Parathyroid adenoma (tissue), 2 donors: ENCODE data around the gene PCDH9.
"Not testable (repeated sequence)": the region's sequence is repeated elsewhere in the genome, so short reads cannot be mapped to it uniquely, and the experiment has no call there.

ENCODE experiments used
- H2AFZ ChIP-seq: fragments of 300-600 bp; sonication (generic); one replicate; pipeline ENCODE4 v1.7.0; 2017; ENCODE audit warnings: antibody characterized with exemption, mild to moderate bottlenecking
- H3K27ac ChIP-seq: fragments of 300-600 bp; sonication (generic); one replicate; pipeline ENCODE4 v1.7.0; 2017
- H3K27me3 ChIP-seq: fragments of 300-600 bp; sonication (generic); one replicate; pipeline ENCODE4 v1.7.0; 2017; ENCODE audit warnings: low read length; ENCODE audit not compliant: control insufficient read depth, insufficient read depth
- H3K36me3 ChIP-seq: fragments of 300-600 bp; sonication (generic); one replicate; pipeline ENCODE4 v1.7.0; 2017; ENCODE audit warnings: low read length; ENCODE audit not compliant: control insufficient read depth, insufficient read depth
- H3K4me1 ChIP-seq: fragments of 300-600 bp; sonication (generic); one replicate; pipeline ENCODE4 v1.7.0; 2017; ENCODE audit warnings: control low read depth
- H3K4me2 ChIP-seq: fragments of 300-600 bp; sonication (generic); one replicate; pipeline ENCODE4 v1.7.0; 2017; ENCODE audit warnings: low read length
- H3K4me3 ChIP-seq: fragments of 300-600 bp; sonication (generic); one replicate; pipeline ENCODE4 v1.7.0; 2017; ENCODE audit warnings: low read depth, low read length
- H3K79me2 ChIP-seq: fragments of 300-600 bp; sonication (generic); one replicate; pipeline ENCODE4 v1.7.0; 2017; ENCODE audit warnings: control low read depth
- H3K9ac ChIP-seq: fragments of 300-600 bp; sonication (generic); one replicate; pipeline ENCODE4 v1.7.0; 2017; ENCODE audit warnings: mild to moderate bottlenecking
- H3K9me3 ChIP-seq: fragments of 300-600 bp; sonication (generic); one replicate; pipeline ENCODE4 v1.7.0; 2017; ENCODE audit warnings: low read length; ENCODE audit not compliant: control insufficient read depth
- TF ChIP-seq, protein P1 (sequence below): fragments of 300-600 bp; sonication (generic); IDR thresholded peaks from one replicate; pipeline ENCODE4 v1.7.0; 2017; ENCODE audit warnings: antibody characterized with exemption, mild to moderate bottlenecking
- donor health status: primary hyperparathyroidism.

The PCDH9 gene

DNA sequence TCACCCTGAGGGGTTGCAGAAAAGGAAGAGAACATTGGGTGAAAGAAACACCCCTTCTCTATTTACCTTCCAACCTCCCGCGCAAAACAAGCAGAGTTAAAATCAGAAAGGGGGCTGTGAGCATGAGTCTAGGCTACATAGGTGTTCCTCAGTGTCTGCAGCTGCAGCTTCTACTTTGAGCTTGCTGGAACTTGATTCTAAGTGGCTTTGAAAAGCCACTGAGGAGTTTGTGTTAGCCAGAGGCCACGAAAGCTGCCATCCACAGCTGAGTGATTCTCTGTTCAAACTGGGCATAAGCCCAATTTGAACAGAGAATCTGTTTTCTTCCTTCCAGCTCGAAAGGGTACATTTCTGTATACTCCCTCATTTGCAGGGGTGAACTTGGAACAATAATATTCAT is 343.9 kb downstream of the PCDH9 start:
- Histone ChIP-seq H3K79me2 (no peaks in the 10 kb centered on the region), H3K27ac (no peak overlapping the region), H3K4me3 (no peak overlapping the region), H2AFZ (no peak overlapping the region), H3K36me3 (no peaks in the 10 kb centered on the region), H3K4me2 (no peak overlapping the region), H3K9me3 (no peaks in the 10 kb centered on the region), H3K9ac (no peak overlapping the region), H3K4me1 (no peaks in the 10 kb centered on the region), H3K27me3 (no peaks in the 10 kb centered on the region)
- TF ChIP-seq, protein P1, sequence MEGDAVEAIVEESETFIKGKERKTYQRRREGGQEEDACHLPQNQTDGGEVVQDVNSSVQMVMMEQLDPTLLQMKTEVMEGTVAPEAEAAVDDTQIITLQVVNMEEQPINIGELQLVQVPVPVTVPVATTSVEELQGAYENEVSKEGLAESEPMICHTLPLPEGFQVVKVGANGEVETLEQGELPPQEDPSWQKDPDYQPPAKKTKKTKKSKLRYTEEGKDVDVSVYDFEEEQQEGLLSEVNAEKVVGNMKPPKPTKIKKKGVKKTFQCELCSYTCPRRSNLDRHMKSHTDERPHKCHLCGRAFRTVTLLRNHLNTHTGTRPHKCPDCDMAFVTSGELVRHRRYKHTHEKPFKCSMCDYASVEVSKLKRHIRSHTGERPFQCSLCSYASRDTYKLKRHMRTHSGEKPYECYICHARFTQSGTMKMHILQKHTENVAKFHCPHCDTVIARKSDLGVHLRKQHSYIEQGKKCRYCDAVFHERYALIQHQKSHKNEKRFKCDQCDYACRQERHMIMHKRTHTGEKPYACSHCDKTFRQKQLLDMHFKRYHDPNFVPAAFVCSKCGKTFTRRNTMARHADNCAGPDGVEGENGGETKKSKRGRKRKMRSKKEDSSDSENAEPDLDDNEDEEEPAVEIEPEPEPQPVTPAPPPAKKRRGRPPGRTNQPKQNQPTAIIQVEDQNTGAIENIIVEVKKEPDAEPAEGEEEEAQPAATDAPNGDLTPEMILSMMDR, result no peak

DNA sequence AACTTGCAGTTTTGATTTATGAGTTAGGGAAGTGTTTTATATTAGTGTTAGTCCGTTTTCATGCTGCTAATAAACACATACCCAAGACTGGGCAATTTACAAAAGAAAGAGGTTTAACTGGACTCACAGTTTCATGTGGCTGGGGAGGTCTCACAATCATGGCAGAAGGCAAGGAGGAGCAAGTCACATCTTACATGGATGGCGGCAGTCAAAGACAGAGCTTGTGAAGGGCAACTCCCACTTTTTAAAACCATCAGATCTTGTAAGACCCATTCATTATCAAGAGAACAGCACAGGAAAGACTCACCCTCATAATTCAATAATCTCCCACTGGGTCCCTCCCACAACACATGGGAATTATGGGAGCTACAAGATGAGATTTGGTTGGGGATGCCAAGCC is 349.0 kb downstream of the PCDH9 start:
- H3K4me1 ChIP-seq, H3K9ac ChIP-seq, H3K27me3 ChIP-seq, H2AFZ ChIP-seq, H3K9me3 ChIP-seq, H3K79me2 ChIP-seq, H3K4me3 ChIP-seq, H3K4me2 ChIP-seq, H3K27ac ChIP-seq, H3K36me3 ChIP-seq: not testable (repeated sequence)

DNA sequence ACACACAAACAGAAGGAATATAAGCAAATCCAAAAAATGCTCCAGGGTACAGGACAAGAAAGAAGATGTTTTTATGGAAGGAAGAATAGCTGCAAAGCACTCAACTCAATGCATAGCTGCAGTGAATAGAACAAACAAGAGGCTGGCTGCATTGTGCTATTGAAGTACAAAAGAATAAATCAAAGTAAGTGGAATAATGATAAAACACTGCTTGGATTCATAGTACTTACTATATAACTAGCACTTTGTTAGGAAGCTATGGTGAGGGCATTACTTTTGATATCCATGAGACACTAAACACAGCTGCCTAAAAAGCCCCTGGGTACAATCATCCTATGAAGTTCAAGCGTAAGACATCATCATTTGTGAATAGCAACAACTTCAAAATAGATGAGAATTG is 350.1 kb downstream of the PCDH9 start:
- Histone ChIP-seq H3K4me3 (no peak overlapping the region), H3K4me1 (no peaks in the 10 kb centered on the region), H3K27me3 (no peaks in the 10 kb centered on the region), H3K36me3 (no peaks in the 10 kb centered on the region), H3K79me2 (no peaks in the 10 kb centered on the region), H3K27ac (no peak overlapping the region), H3K9ac (no peak overlapping the region), H2AFZ (no peak overlapping the region), H3K9me3 (no peaks in the 10 kb centered on the region), H3K4me2 (no peak overlapping the region)
- TF ChIP-seq, protein P1, result no peak

DNA sequence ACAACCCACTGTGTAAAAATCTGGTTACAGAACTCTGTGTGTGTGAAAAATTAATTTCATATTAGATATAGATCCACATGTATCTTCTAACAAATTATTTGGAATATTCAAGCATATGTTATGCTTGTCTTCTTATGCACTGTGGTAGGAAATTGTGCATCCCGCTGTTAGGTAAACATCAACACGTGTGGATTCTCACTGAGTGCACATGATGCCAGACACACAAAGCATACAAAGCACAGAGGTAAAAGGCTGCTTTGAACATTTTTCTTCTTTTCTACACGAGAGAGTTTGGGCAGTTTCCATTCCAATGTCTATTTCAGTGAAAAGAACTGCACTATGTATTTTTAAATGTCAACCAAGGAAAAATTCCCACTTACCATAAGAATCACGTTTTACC is 354.9 kb downstream of the PCDH9 start:
- no peaks in the 10 kb centered on the region for H3K79me2 ChIP-seq
- H3K4me2 ChIP-seq, result no peak overlapping the region
- TF ChIP-seq, protein P1, result no peak
- no peak overlapping the region for H3K9ac ChIP-seq
- no peak overlapping the region for H2AFZ ChIP-seq
- no peaks in the 10 kb centered on the region for H3K4me1 ChIP-seq
- no peak overlapping the region for H3K4me3 ChIP-seq
- no peaks in the 10 kb centered on the region for H3K9me3 ChIP-seq
- no peaks in the 10 kb centered on the region for H3K36me3 ChIP-seq
- H3K27me3 ChIP-seq, result no peaks in the 10 kb centered on the region
- H3K27ac ChIP-seq, result no peak overlapping the region

DNA sequence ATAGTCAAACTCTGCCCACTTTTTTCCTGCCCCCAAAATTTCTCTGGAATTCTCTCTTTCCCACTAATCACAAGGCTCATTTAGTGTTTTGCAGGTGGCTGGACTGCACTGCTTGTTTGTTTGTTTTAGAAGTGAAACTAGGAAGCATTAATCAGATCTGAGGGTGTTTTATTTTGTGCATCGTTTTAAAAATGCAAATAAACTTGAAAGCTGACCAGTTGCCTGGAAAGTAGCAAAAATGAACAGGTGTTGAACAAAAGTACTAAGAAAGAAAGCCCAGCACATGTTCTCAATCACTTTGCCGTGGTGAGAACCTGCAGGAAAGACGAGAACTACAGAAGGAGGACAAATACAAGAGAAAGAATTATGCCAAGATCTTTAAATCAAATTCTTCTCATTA is 365.5 kb downstream of the PCDH9 start:
- Histone ChIP-seq H3K27ac (no peak overlapping the region), H3K27me3 (no peaks in the 10 kb centered on the region), H3K9me3 (no peaks in the 10 kb centered on the region), H3K79me2 (no peaks in the 10 kb centered on the region), H2AFZ (no peak overlapping the region), H3K9ac (no peak overlapping the region), H3K4me1 (no peaks in the 10 kb centered on the region), H3K36me3 (no peaks in the 10 kb centered on the region), H3K4me2 (no peak overlapping the region), H3K4me3 (no peak overlapping the region)
- TF ChIP-seq, protein P1, result no peak
